H1 (cell line): ENCODE data around the gene HYDIN. TPM values are rescaled to one million over a fixed set of nuclear protein-coding genes. Genes with fewer than 3 reads are reported as not detected.

Source experiments
- ATF2 ChIP-seq: IDR thresholded peaks from 2 replicates; pipeline ENCODE4 v1.6.1; 2012; ENCODE audit warnings: low read length, inconsistent platforms
- BRCA1 ChIP-seq: IDR thresholded peaks from 2 replicates; pipeline ENCODE4 v1.6.1; 2012; ENCODE audit warnings: low read depth, low read length, improper control_type of control experiment
- CTCF ChIP-seq, 3 experiments: IDR thresholded peaks; 1 replicate in 2 of 3; 2 replicates in 1 of 3; pipeline versions ENCODE4 v1.5.1 to v1.6.1; 2011; ENCODE audit warnings: low read length in 3 of 3, mild to moderate bottlenecking in 3 of 3, inconsistent platforms in 2 of 3, low read depth in 1 of 3, moderate library complexity in 1 of 3; ENCODE audit not compliant: insufficient read depth in 1 of 3; ENCODE audit errors: control extremely low read depth in 1 of 3
- EZH2 ChIP-seq: fragments of 200-600 bp; sonication (generic); IDR thresholded peaks from 2 replicates; pipeline ENCODE4 v1.7.1; 2012; ENCODE audit warnings: low read depth, mild to moderate bottlenecking, moderate library complexity, low read length, inconsistent platforms; ENCODE audit not compliant: severe bottlenecking
- HDAC6 ChIP-seq: IDR thresholded peaks from one replicate; pipeline ENCODE4 v1.7.1; 2012; ENCODE audit warnings: low read depth, mild to moderate bottlenecking, inconsistent platforms, low read length, moderate library complexity
- KDM1A ChIP-seq: fragments of 200-600, 300-600 bp; sonication (generic); IDR thresholded peaks from 2 replicates; pipeline ENCODE4 v1.7.1; 2016; ENCODE audit warnings: mild to moderate bottlenecking, low read length, borderline replicate concordance
- KDM5A ChIP-seq: fragments of 200-600 bp; IDR thresholded peaks from 2 replicates; pipeline ENCODE4 v1.7.1; 2012; ENCODE audit warnings: mild to moderate bottlenecking, low read length, inconsistent platforms, mixed read lengths
- NANOG ChIP-seq: IDR thresholded peaks from 2 replicates; pipeline ENCODE4 v1.6.1; 2011; ENCODE audit warnings: low read length, low read depth, mild to moderate bottlenecking, inconsistent platforms; ENCODE audit not compliant: insufficient read depth, poor library complexity, severe bottlenecking
- POLR2AphosphoS5 ChIP-seq: IDR thresholded peaks from 2 replicates; pipeline ENCODE4 v1.6.1; 2011; ENCODE audit warnings: low read depth, low read length
- RXRA ChIP-seq: IDR thresholded peaks from 2 replicates; pipeline ENCODE4 v1.6.1; 2011; ENCODE audit warnings: low read depth, mild to moderate bottlenecking, low read length, moderate library complexity; ENCODE audit not compliant: insufficient read depth
- SAP30 ChIP-seq: fragments of 300-600 bp; sonication (generic); IDR thresholded peaks from 2 replicates; pipeline ENCODE4 v1.7.1; 2012; ENCODE audit warnings: low read length, moderate library complexity, mild to moderate bottlenecking, inconsistent platforms; ENCODE audit not compliant: insufficient read depth, insufficient replicate concordance
- SIN3A ChIP-seq, 2 experiments: IDR thresholded peaks in 1 of 2; conservative IDR thresholded peaks in 1 of 2; 2 replicates each; pipeline ENCODE4 v1.6.1; 2011 to 2012; ENCODE audit warnings: low read length in 2 of 2, improper control_type of control experiment in 1 of 2, low read depth in 1 of 2, mild to moderate bottlenecking in 1 of 2
- TCF12 ChIP-seq: IDR thresholded peaks from 2 replicates; pipeline ENCODE4 v1.6.1; 2011; ENCODE audit warnings: low read depth, mild to moderate bottlenecking, low read length
- ZNF274 ChIP-seq: IDR thresholded peaks from 2 replicates; pipeline ENCODE4 v1.7.0; 2012; ENCODE audit warnings: low read length, borderline replicate concordance; ENCODE audit errors: extremely low read depth
- polyA plus RNA-seq, 7 experiments: library from polyadenylated mRNA; depleted of rRNA in 3 of 7; stranded (reverse) in 5 of 7; unstranded in 2 of 7; fragments of >200 nt in 5 of 7; fragments of 200-250 nt in 2 of 7; gene quantifications; 1 replicate in 5 of 7; 2 replicates in 1 of 7; 4 replicates in 1 of 7; pipeline versions ENCODE4 v1.2.1 to v1.2.3, GENCODE V29; 2011 to 2013; ENCODE audit warnings: missing spikeins in 2 of 7, mixed read lengths in 2 of 7
- total RNA-seq: library from RNA; stranded (reverse); fragmentation: NEBNext Ultra II Directional; extraction: Animal tissue kit (Norgen Biotek cat#: 25700); gene quantifications from 2 replicates; pipeline ENCODE4 v1.2.1, GENCODE V29; 2021
- TF ChIP-seq, protein P1 (sequence below): IDR thresholded peaks from 2 replicates; pipeline ENCODE4 v1.6.1; 2012; ENCODE audit warnings: inconsistent platforms

Gene HYDIN
- total and polyA plus RNA-seq, 2 of the 8 experiments (the other 6 are each of a cell fraction or from before 2014, with no cell fraction given): 1.1 to 1.8 TPM

GRCh38 chr16:70800781-70801480 lies 429.6 kb downstream of the HYDIN start, which contains the start of gene VAC14 (continued):
- TF ChIP-seq, protein P1, sequence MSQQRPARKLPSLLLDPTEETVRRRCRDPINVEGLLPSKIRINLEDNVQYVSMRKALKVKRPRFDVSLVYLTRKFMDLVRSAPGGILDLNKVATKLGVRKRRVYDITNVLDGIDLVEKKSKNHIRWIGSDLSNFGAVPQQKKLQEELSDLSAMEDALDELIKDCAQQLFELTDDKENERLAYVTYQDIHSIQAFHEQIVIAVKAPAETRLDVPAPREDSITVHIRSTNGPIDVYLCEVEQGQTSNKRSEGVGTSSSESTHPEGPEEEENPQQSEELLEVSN: peak; percentile 55
- TF ChIP-seq ZNF274 (no peak), ATF2 (no peak), SIN3A (conservative IDR thresholded peaks at IDR 0.05 in 1 of 2, IDR thresholded peaks at IDR 0.05 in 1 of 2; ENCODE audit: low read depth in 1 of 2, low read length in 2 of 2) (peak; percentile 93 to 97), CTCF (IDR thresholded peaks at IDR 0.05; ENCODE audit: control extremely low read depth in 1 of 3, insufficient read depth in 1 of 3, low read depth in 1 of 3, low read length in 3 of 3) (no peak), NANOG (no peak), EZH2 (no peak), HDAC6 (no peak), KDM1A (no peak), RXRA (no peak), POLR2AphosphoS5 (peak; percentile 93), SAP30 (no peak), BRCA1 (peak; percentile 39; the same call in 1 of the 2 replicates), KDM5A (peak; percentile 97), TCF12 (0 out of 2 replicates have a peak, but pooled peaks have one; percentile 29)
